CD4-positive, CD25-positive, alpha-beta regulatory T cell (primary cell): ENCODE measurements around the gene SUSD1. TPM values are rescaled to one million over a fixed set of nuclear protein-coding genes. Genes with fewer than 3 reads are reported as not detected.

Source experiments
- ATAC-seq, 2 donors: fragments of 150-1000 bp; cut with Tn5 transposase; one replicate each; pipeline ENCODE4 v1.10.0; 2021; ENCODE audit warnings: low read depth in 2 of 2, moderate number of reproducible peaks in 2 of 2, moderate library complexity in 1 of 2
- DNase-seq, 3 donors: peaks; one replicate each; pipeline versions ENCODE4 v3.0.0 to v3.0.0-alpha.2; 2012 to 2022; ENCODE audit warnings: mixed read lengths in 1 of 3
- H3K27ac ChIP-seq: one replicate; pipeline ENCODE4 v1.7.0; 2013; ENCODE audit warnings: mild to moderate bottlenecking, low read length; ENCODE audit not compliant: insufficient read depth, poor library complexity, severe bottlenecking
- H3K27me3 ChIP-seq: one replicate; pipeline ENCODE4 v1.7.0; 2013; ENCODE audit warnings: low read length; ENCODE audit not compliant: control insufficient read depth, insufficient read depth
- H3K36me3 ChIP-seq: one replicate; pipeline ENCODE4 v1.7.0; 2013; ENCODE audit warnings: mild to moderate bottlenecking, low read length, moderate library complexity; ENCODE audit not compliant: control insufficient read depth, insufficient read depth
- H3K4me1 ChIP-seq: 2 replicates; pipeline ENCODE4 v1.7.0; 2013; ENCODE audit warnings: mild to moderate bottlenecking, low read length; ENCODE audit not compliant: insufficient read depth, control insufficient read depth, poor library complexity, severe bottlenecking
- H3K4me3 ChIP-seq: one replicate; pipeline ENCODE4 v1.7.0; 2013; ENCODE audit warnings: low read depth, mild to moderate bottlenecking, low read length, moderate library complexity
- H3K9me3 ChIP-seq, 2 experiments: 1 replicate in 1 of 2; 2 replicates in 1 of 2; pipeline ENCODE4 v1.7.0; 2013; ENCODE audit warnings: low read length in 2 of 2, mild to moderate bottlenecking in 1 of 2, moderate library complexity in 1 of 2; ENCODE audit not compliant: control insufficient read depth in 2 of 2
- H3K27ac Mint-ChIP-seq, 3 donors: one replicate each; pipeline ENCODE4 v1.8.0; 2020 to 2022; ENCODE audit warnings: mild to moderate bottlenecking in 3 of 3, mixed read lengths in 3 of 3, moderate library complexity in 2 of 3
- H3K27me3 Mint-ChIP-seq: one replicate; pipeline ENCODE4 v1.8.0; 2022; ENCODE audit warnings: mild to moderate bottlenecking, mixed read lengths
- H3K36me3 Mint-ChIP-seq: one replicate; pipeline ENCODE4 v1.8.0; 2020; ENCODE audit warnings: mixed read lengths
- H3K4me1 Mint-ChIP-seq, 4 donors: one replicate each; pipeline ENCODE4 v1.8.0; 2020 to 2022; ENCODE audit warnings: mixed read lengths in 4 of 4, mild to moderate bottlenecking in 1 of 4
- H3K4me3 Mint-ChIP-seq, 4 donors: one replicate each; pipeline ENCODE4 v1.8.0; 2020 to 2022; ENCODE audit warnings: mild to moderate bottlenecking in 4 of 4, mixed read lengths in 4 of 4, moderate library complexity in 3 of 4
- H3K9me3 Mint-ChIP-seq, 7 donors: one replicate each; pipeline ENCODE4 v1.8.0; 2020 to 2022; ENCODE audit warnings: mixed read lengths in 7 of 7, mild to moderate bottlenecking in 3 of 7, moderate library complexity in 2 of 7
- polyA plus RNA-seq, 4 donors: library from polyadenylated mRNA; unstranded; fragments of 300-500 nt; fragmentation: Illumina TruSeq; gene quantifications; one replicate each; pipeline ENCODE4 v1.2.3, GENCODE V29; 2021
- total RNA-seq: library from RNA; stranded (reverse); gene quantifications from one replicate; pipeline ENCODE4 v1.2.3, GENCODE V29; 2022

Gene SUSD1
- total and polyA plus RNA-seq, 5 donors from 2014 or later, result 3.2 to 9.7 (median 7.0) TPM

DNA sequence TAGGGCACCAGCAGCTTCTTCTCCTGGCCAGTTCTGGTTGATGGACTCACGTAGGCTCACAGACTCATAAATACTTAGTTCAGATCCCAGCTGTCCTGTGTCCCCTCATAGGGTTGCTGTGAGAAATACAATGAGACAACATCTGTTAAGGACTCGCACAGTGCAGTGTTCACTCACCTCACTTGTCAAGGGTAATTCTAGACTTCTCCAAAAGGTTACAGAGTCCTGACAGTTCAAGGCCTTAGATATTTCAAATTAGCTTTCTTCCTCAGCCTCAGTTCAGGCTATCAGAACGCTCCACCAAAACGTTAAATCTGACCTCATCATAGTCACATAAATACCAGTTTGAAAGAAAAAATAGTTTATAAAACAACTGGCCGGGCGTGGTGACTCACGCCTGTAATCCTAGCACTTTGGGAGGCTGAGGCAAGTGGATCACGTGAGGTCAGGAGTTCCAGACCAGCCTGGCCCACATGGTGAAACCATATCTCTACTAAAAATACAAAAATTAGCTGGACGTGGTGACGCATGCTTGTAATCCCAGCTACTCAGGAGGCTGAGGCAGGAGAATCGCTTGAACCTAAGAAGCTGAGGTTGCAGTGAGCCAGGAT, 172.1 kb downstream of the SUSD1 start:
- Histone ChIP-seq H3K4me3 (peak overlapping the region; percentile 46), H3K27me3 (no peaks in the 10 kb centered on the region), H3K9me3 (no peaks in the 10 kb centered on the region), H3K4me1 (peaks cover 38% of the 10 kb centered on the region), H3K36me3 (no peaks in the 10 kb centered on the region), H3K27ac (peak overlapping the region; percentile 65)
- Mint-ChIP-seq H3K9me3 (no peaks in the 10 kb centered on the region), H3K27ac (peak overlapping the region; percentile 91 to 98 (median 97)), H3K36me3 (peaks cover 3% of the 10 kb centered on the region), H3K27me3 (no peaks in the 10 kb centered on the region), H3K4me3 (peak overlapping the region in 3 of 4 donors; percentile 61 to 81 (median 71)), H3K4me1 (peaks cover 6 to 78% (median 29%) of the 10 kb centered on the region in 4 donors)
- DNase-seq, result no peak
- no peak for ATAC-seq

DNA sequence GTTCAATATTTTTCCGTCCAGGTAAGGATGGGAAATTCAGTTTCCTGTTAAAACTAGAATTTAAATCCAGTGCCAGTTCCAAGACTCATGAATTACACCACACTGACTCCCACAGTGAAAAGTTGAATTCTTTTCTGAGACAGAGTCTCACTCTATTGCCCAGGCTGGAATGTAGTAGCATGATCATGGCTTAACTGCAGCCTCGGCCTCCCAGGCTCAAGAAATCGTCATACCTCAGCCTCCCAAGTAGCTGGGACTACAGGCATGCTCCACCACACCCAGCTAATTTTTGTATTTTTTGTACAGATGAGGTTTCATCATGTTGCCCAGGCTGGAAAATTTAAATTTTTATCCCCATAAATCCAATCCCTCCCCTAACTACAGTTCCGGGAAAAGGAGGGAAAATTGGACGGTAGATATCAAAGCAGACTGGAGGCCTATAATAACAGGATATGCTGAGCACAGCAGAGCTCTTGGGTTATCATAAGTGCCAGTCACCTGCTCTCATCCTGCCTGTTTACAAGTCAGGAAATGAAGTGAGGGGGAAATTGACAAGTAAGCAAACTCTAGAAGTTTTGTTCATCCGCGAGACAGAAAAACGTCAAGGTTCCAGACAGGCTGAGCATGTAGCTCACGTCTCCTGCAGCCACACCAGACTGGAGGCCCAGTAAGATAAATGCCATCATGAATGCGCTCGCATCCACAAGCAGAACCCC, 172.8 kb downstream of the SUSD1 start:
- Mint-ChIP-seq H3K4me3 (peak overlapping the region in 3 of 4 donors; percentile 61 to 81 (median 71)), H3K27ac (peak overlapping the region; percentile 91 to 98 (median 97)), H3K4me1 (peaks cover 6 to 77% (median 22%) of the 10 kb centered on the region in 4 donors), H3K27me3 (no peaks in the 10 kb centered on the region), H3K9me3 (no peaks in the 10 kb centered on the region), H3K36me3 (peaks cover 3% of the 10 kb centered on the region)
- H3K27me3 ChIP-seq, result no peaks in the 10 kb centered on the region
- no peaks in the 10 kb centered on the region for H3K9me3 ChIP-seq
- H3K27ac ChIP-seq, result peak overlapping the region; percentile 65
- peak overlapping the region; percentile 46 for H3K4me3 ChIP-seq
- DNase-seq, result peak in 2 of 3 donors; percentile 65 to 90
- ATAC-seq, result peak; percentile 93 to 95
- no peaks in the 10 kb centered on the region for H3K36me3 ChIP-seq
- peaks cover 38% of the 10 kb centered on the region for H3K4me1 ChIP-seq

DNA sequence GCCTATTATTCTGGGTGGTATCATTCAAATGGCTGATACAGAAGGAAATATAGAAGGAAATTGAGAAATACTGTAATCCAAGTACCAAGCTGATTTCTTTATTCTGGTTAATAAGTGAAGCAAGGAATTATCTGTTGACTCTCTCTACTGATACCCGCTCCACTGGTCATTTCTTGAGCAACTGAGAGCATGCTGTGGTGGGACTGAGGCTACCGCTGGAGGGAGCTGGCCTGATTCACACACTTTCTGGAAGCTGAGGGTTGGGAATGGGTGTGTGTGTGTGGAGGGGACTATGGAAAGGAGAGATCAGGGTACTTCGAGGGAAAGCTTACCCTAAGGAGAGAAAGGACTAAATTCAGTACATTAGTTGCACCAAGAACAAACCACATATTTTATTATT, 174.4 kb downstream of the SUSD1 start:
- no peaks in the 10 kb centered on the region for H3K9me3 Mint-ChIP-seq
- Histone ChIP-seq H3K4me1 (peaks cover 38% of the 10 kb centered on the region), H3K27ac (no peak overlapping the region), H3K27me3 (no peaks in the 10 kb centered on the region), H3K36me3 (no peaks in the 10 kb centered on the region), H3K9me3 (no peaks in the 10 kb centered on the region), H3K4me3 (no peak overlapping the region)
- H3K4me3 Mint-ChIP-seq, result peak overlapping the region in 3 of 4 donors; percentile 3 to 83 (median 38)
- ATAC-seq, result no peak
- peak overlapping the region; percentile 89 to 91 (median 90) for H3K27ac Mint-ChIP-seq
- DNase-seq, result no peak
- peaks cover 3% of the 10 kb centered on the region for H3K36me3 Mint-ChIP-seq
- H3K27me3 Mint-ChIP-seq, result no peaks in the 10 kb centered on the region
- peaks cover 6 to 64% (median 22%) of the 10 kb centered on the region in 4 donors for H3K4me1 Mint-ChIP-seq

DNA sequence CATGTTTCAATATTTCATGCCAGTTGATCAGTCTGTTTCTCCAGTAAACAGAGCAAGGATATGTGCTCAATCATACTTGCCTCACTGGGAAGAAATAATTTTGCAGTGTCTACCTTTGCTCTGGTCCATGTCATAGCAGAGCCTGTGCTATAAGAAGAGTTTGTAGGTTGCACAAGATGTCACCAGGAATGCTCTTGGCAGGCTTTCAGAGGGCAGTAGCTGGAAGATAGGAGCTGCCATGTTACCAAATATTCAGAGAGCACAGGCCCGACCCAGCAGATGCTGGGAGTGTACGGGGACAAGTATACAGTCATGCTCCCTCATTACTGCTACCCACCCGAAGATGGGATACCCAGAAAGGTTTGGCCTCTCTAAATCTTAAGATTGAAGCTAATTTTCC, 175.8 kb downstream of the SUSD1 start:
- H3K4me3 ChIP-seq, result no peak overlapping the region
- H3K9me3 Mint-ChIP-seq, result no peaks in the 10 kb centered on the region

DNA sequence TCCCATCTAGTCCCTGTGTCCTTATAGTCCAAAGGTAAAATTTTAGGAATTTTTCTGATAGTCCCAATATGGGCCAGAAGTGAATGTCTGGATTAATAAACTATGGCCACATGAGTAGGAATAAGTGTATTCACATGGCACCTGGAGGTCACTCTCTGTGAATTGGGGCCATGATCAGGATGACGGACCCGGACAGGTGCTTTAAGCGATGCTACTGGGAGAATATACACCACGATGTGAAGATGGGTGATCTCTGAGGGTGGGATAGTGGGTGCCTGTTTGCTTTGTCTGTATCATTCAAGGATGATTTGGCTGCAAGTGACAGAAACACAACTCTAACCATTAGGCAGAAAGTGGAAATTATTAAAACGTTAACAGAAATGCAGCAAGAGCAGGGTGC, 177.3 kb downstream of the SUSD1 start:
- ATAC-seq (no peak), DNase-seq (no peak)
- no peak overlapping the region for H3K27ac ChIP-seq
- Mint-ChIP-seq H3K9me3 (peaks cover 0 to 2% (median 0%) of the 10 kb centered on the region in 7 donors), H3K4me1 (peaks cover 13 to 56% (median 27%) of the 10 kb centered on the region in 4 donors), H3K36me3 (peaks cover 3% of the 10 kb centered on the region), H3K27me3 (no peaks in the 10 kb centered on the region), H3K4me3 (no peak overlapping the region), H3K27ac (no peak overlapping the region)
- H3K36me3 ChIP-seq, result no peaks in the 10 kb centered on the region
- H3K4me1 ChIP-seq, result peaks cover 15% of the 10 kb centered on the region
- no peak overlapping the region for H3K4me3 ChIP-seq
- no peaks in the 10 kb centered on the region for H3K9me3 ChIP-seq
- H3K27me3 ChIP-seq, result no peaks in the 10 kb centered on the region

More for the DNA sequence above, 175.8 kb downstream of the SUSD1 start:
- H3K36me3 Mint-ChIP-seq, result peaks cover 3% of the 10 kb centered on the region
- peaks cover 13 to 60% (median 25%) of the 10 kb centered on the region in 4 donors for H3K4me1 Mint-ChIP-seq
- peak overlapping the region in 2 of 3 donors; percentile 4 to 62 for H3K27ac Mint-ChIP-seq
- H3K27me3 ChIP-seq, result no peaks in the 10 kb centered on the region
- DNase-seq, result no peak
- H3K27me3 Mint-ChIP-seq, result no peaks in the 10 kb centered on the region
- H3K27ac ChIP-seq, result no peak overlapping the region
- peaks cover 29% of the 10 kb centered on the region for H3K4me1 ChIP-seq
- H3K36me3 ChIP-seq, result no peaks in the 10 kb centered on the region
- ATAC-seq, result no peak
- H3K4me3 Mint-ChIP-seq, result peak overlapping the region in 1 of 4 donors; percentile 18
- no peaks in the 10 kb centered on the region for H3K9me3 ChIP-seq

GRCh38 chr9:111994831-111995458, 180.2 kb downstream of the SUSD1 start:
- no peaks in the 10 kb centered on the region for H3K36me3 ChIP-seq
- ATAC-seq, result peak in 1 of 2 donors; percentile 20
- H3K9me3 ChIP-seq, result peaks cover 0 to 3% of the 10 kb centered on the region in 2 experiments
- no peaks in the 10 kb centered on the region for H3K27me3 ChIP-seq
- Mint-ChIP-seq H3K27me3 (peaks cover 6% of the 10 kb centered on the region), H3K4me1 (peaks cover 6 to 36% (median 18%) of the 10 kb centered on the region in 4 donors), H3K36me3 (no peaks in the 10 kb centered on the region), H3K9me3 (peaks cover 0 to 3% (median 0%) of the 10 kb centered on the region in 7 donors), H3K4me3 (no peak overlapping the region), H3K27ac (peak overlapping the region in 2 of 3 donors; percentile 52 to 60)
- H3K4me1 ChIP-seq, result no peaks in the 10 kb centered on the region
- H3K4me3 ChIP-seq, result no peak overlapping the region
- no peak overlapping the region for H3K27ac ChIP-seq
- DNase-seq, result peak in 1 of 3 donors; percentile 49

DNA sequence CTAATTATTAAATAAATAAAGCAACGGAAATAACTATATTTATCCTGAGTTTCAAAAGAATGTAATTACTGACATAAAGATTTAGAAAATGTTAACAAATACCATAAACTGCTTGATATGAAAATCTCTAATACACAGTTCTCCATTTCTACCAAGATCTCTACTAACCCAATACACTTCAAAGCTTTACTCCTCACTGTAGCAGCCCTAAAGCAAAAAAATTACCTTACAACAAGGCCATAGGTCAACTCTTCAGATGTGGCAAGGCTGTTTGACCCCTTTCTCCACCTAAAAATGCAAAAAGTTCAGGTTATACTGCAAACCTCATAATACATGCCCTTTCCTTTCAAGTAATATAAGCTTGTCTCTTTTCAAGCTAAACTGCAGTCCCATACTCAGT, 181.8 kb downstream of the SUSD1 start:
- H3K4me3 Mint-ChIP-seq, result no peak overlapping the region
- peaks cover under 1% of the 10 kb centered on the region for H3K36me3 Mint-ChIP-seq
- Histone ChIP-seq H3K27me3 (no peaks in the 10 kb centered on the region), H3K36me3 (no peaks in the 10 kb centered on the region), H3K4me3 (no peak overlapping the region), H3K4me1 (no peaks in the 10 kb centered on the region), H3K27ac (no peak overlapping the region), H3K9me3 (peaks cover 0 to 3% of the 10 kb centered on the region in 2 experiments)
- H3K27ac Mint-ChIP-seq, result peak overlapping the region in 1 of 3 donors; percentile 15
- ATAC-seq (no peak), DNase-seq (no peak)
- H3K9me3 Mint-ChIP-seq, result peaks cover 0 to 3% (median 0%) of the 10 kb centered on the region in 7 donors
- H3K27me3 Mint-ChIP-seq, result peaks cover 6% of the 10 kb centered on the region
- H3K4me1 Mint-ChIP-seq, result peaks cover 6 to 32% (median 16%) of the 10 kb centered on the region in 4 donors
